GM12865 (cell line): ENCODE results near the gene PYCR2.
A peak's percentile ranks its signal among the peaks of the same experiment; 100 is the strongest.

Source experiments
- DNase-seq: peaks from one replicate; pipeline ENCODE4 v3.0.0; 2010; ENCODE audit warnings: low read depth
- H3K4me3 ChIP-seq: 2 replicates; pipeline ENCODE4 v1.5.1; 2011; ENCODE audit warnings: mild to moderate bottlenecking, low read depth, low read length, control low read depth
- CTCF ChIP-seq: IDR thresholded peaks from 2 replicates; pipeline ENCODE4 v1.5.1; 2011; ENCODE audit warnings: low read length, control low read depth, low read depth, inconsistent platforms; ENCODE audit not compliant: insufficient read depth; ENCODE audit errors: missing control alignments

The PYCR2 gene

GRCh38 chr1:225879521-225880221, 44.4 kb downstream of the PYCR2 start:
- DNase-seq: no peak
- TF ChIP-seq CTCF: no peak
- H3K4me3 ChIP-seq: no peak overlapping the region

GRCh38 chr1:225878282-225878681, 45.8 kb downstream of the PYCR2 start:
- DNase-seq: no peak
- no peak for TF ChIP-seq CTCF
- H3K4me3 ChIP-seq: no peak overlapping the region

- H3K4me3 ChIP-seq: no peak overlapping the region
- DNase-seq: peak; percentile 32
- peak; percentile 45 for TF ChIP-seq CTCF
Observed at GRCh38 chr1:225877580-225877979, 46.5 kb downstream of the PYCR2 start.

- DNase-seq: no peak
- no peak overlapping the region for H3K4me3 ChIP-seq
- TF ChIP-seq CTCF: no peak
Observed at GRCh38 chr1:225876900-225877510, 47.0 kb downstream of the PYCR2 start.

- DNase-seq: no peak
- no peak for TF ChIP-seq CTCF
Observed at GRCh38 chr1:225875044-225875815, 48.8 kb downstream of the PYCR2 start.

GRCh38 chr1:225874431-225874830, 49.6 kb downstream of the PYCR2 start:
- no peak overlapping the region for H3K4me3 ChIP-seq
- TF ChIP-seq CTCF: no peak
- no peak for DNase-seq

More at GRCh38 chr1:225875044-225875815, 48.8 kb downstream of the PYCR2 start:
- H3K4me3 ChIP-seq: no peak overlapping the region
